Measurements from ENCODE around the gene MYO1G. TPM values are rescaled to one million over a fixed set of nuclear protein-coding genes. Genes with fewer than 3 reads are reported as not detected.
A peak's percentile ranks its signal among the peaks of the same experiment; 100 is the strongest.

Gene MYO1G
- total RNA-seq, 2 donors from 2014 or later, result 0.11 to 0.33 TPM

- Mint-ChIP-seq H3K4me3 (no peak overlapping the region), H3K36me3 (ENCODE audit: low read depth) (no peaks in the 10 kb centered on the region), H3K27me3 (ENCODE audit: insufficient read depth) (no peaks in the 10 kb centered on the region), H3K9me3 (no peaks in the 10 kb centered on the region), H3K4me1 (no peaks in the 10 kb centered on the region), H3K27ac (no peak overlapping the region)
- Histone ChIP-seq H3K4me1 (ENCODE audit: control insufficient read depth, insufficient read depth, low read length) (no peaks in the 10 kb centered on the region), H3K9ac (ENCODE audit: extremely low read depth, low read length, poor library complexity, severe bottlenecking) (no peak overlapping the region), H3K27me3 (ENCODE audit: control insufficient read depth, insufficient read depth, low read length, poor library complexity, severe bottlenecking) (no peaks in the 10 kb centered on the region), H3K36me3 (ENCODE audit: control insufficient read depth, insufficient read depth, low read length) (no peaks in the 10 kb centered on the region), H3K4me3 (ENCODE audit: low read length) (no peak overlapping the region), H3K27ac (ENCODE audit: low read depth, low read length) (no peak overlapping the region), H3K9me3 (ENCODE audit: control insufficient read depth, low read length) (no peaks in the 10 kb centered on the region)
- WGBS, 2 experiments (ENCODE audit: insufficient coverage in 1 of 2, insufficient read length in 1 of 2), result 89 to 90% methylated on average over 8 to 18 of the region's 18 CpGs
- TF ChIP-seq CTCF (conservative IDR thresholded peaks at IDR 0.05), result no peak
- peak; percentile 39 for DNase-seq
Observed at GRCh38 chr7:44970523-44971051, 8.2 kb downstream of the MYO1G start.

DNA sequence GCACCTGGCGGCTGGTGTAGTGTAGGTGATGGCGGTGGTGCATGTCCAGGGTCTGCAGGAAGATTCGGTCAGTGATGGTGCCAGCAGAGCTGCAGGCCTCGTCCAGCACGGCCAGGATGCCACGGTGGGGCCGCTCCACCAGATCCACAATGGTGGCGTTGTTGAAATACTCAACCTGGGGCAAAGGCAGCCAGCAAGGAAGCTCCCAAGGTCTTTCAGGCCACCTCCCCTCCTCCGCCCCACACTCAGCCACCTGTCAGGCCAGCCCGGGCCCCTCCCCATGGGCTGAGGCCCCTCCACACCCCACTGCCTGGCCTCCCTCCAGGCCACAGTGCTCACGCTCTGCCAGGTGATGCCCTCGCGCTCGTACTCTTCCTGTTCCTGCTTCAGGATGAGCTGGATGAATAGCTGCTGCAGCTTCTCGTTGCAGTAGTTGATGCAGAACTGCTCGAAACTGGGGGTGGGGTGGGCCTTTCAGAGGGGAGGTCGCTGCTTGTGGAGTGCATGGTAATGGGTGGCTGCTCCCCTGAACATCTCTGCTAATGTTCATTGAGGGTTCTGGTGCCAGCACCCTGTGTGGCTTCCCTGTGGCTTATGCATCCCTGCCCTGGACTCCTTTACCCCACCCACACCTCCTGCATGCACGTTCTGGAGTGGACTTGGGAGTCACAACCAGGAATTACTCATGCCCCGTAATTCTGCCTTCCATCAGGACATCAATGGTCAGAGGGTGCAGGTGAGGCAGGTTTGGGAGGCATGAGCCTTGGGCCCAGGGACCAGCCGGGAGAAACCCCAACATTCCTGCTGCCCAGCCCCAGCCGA, 8.9 kb downstream of the MYO1G start:
- TF ChIP-seq CTCF (conservative IDR thresholded peaks at IDR 0.05), result no peak
- no peaks in the 10 kb centered on the region for H3K36me3 ChIP-seq (ENCODE audit: control insufficient read depth, insufficient read depth, low read length)
- H3K9me3 ChIP-seq (ENCODE audit: control insufficient read depth, low read length), result no peaks in the 10 kb centered on the region
- no peak overlapping the region for H3K27ac Mint-ChIP-seq
- H3K9ac ChIP-seq (ENCODE audit: extremely low read depth, low read length, poor library complexity, severe bottlenecking), result no peak overlapping the region
- no peaks in the 10 kb centered on the region for H3K27me3 ChIP-seq (ENCODE audit: control insufficient read depth, insufficient read depth, low read length, poor library complexity, severe bottlenecking)
- H3K4me3 ChIP-seq (ENCODE audit: low read length), result no peak overlapping the region
- H3K4me1 ChIP-seq (ENCODE audit: control insufficient read depth, insufficient read depth, low read length), result no peaks in the 10 kb centered on the region
- no peak overlapping the region for H3K27ac ChIP-seq (ENCODE audit: low read depth, low read length)
- H3K4me3 Mint-ChIP-seq, result no peak overlapping the region
- 88% methylated on average over 11 to 21 of the region's 21 CpGs for WGBS, 2 experiments (ENCODE audit: insufficient coverage in 1 of 2, insufficient read length in 1 of 2)
- H3K4me1 Mint-ChIP-seq, result no peaks in the 10 kb centered on the region
- no peaks in the 10 kb centered on the region for H3K9me3 Mint-ChIP-seq
- H3K27me3 Mint-ChIP-seq (ENCODE audit: insufficient read depth), result no peaks in the 10 kb centered on the region
- H3K36me3 Mint-ChIP-seq (ENCODE audit: low read depth), result no peaks in the 10 kb centered on the region
- DNase-seq, result peak; percentile 37

- H3K9me3 Mint-ChIP-seq, result no peaks in the 10 kb centered on the region
- H3K4me1 Mint-ChIP-seq, result no peaks in the 10 kb centered on the region
- H3K4me3 ChIP-seq (ENCODE audit: low read length), result no peak overlapping the region
- H3K9ac ChIP-seq (ENCODE audit: extremely low read depth, low read length, poor library complexity, severe bottlenecking), result no peak overlapping the region
- no peak for TF ChIP-seq CTCF (conservative IDR thresholded peaks at IDR 0.05)
- H3K36me3 ChIP-seq (ENCODE audit: control insufficient read depth, insufficient read depth, low read length), result no peaks in the 10 kb centered on the region
- H3K27ac Mint-ChIP-seq, result no peak overlapping the region
- no peaks in the 10 kb centered on the region for H3K9me3 ChIP-seq (ENCODE audit: control insufficient read depth, low read length)
- no peaks in the 10 kb centered on the region for H3K4me1 ChIP-seq (ENCODE audit: control insufficient read depth, insufficient read depth, low read length)
- no peaks in the 10 kb centered on the region for H3K36me3 Mint-ChIP-seq (ENCODE audit: low read depth)
- 82 to 92% methylated on average over 7 to 11 of the region's 11 CpGs for WGBS, 2 experiments (ENCODE audit: insufficient coverage in 1 of 2, insufficient read length in 1 of 2)
- H3K27me3 Mint-ChIP-seq (ENCODE audit: insufficient read depth), result peaks cover 3% of the 10 kb centered on the region
- H3K27ac ChIP-seq (ENCODE audit: low read depth, low read length), result no peak overlapping the region
- H3K4me3 Mint-ChIP-seq, result no peak overlapping the region
- peaks cover 2% of the 10 kb centered on the region for H3K27me3 ChIP-seq (ENCODE audit: control insufficient read depth, insufficient read depth, low read length, poor library complexity, severe bottlenecking)
- DNase-seq, result no peak
Observed at GRCh38 chr7:44969049-44969700, 9.6 kb downstream of the MYO1G start.
